Gastrocnemius medialis (tissue), 4 donors: ENCODE results near the gene SPRED2. TPM values are rescaled to one million over a fixed set of nuclear protein-coding genes. Genes with fewer than 3 reads are reported as not detected.

Experiments used
- ATAC-seq, 2 donors: fragments of 150-250 bp; one replicate each; pipeline ENCODE4 v1.9.1; 2016
- DNase-seq, 2 donors: peaks; one replicate each; pipeline ENCODE4 v3.0.0-alpha.2; 2019
- H3K27ac ChIP-seq, 4 donors: fragments of 200-600 bp; sonication (generic); 1 replicate in 1 of 4; 2 replicates in 3 of 4; pipeline ENCODE4 v1.5.1; 2016 to 2018; ENCODE audit warnings: mild to moderate bottlenecking in 2 of 4, moderate library complexity in 1 of 4
- H3K27me3 ChIP-seq, 3 donors: fragments of 200-600 bp; sonication (generic) in 2 of 3; 1 replicate in 1 of 3; 2 replicates in 2 of 3; pipeline versions ENCODE4 v1.5.1 to v1.6.0; 2016 to 2019; ENCODE audit warnings: mild to moderate bottlenecking in 1 of 3, moderate library complexity in 1 of 3
- H3K36me3 ChIP-seq, 2 donors: fragments of 200-600 bp; sonication (generic) in 1 of 2; one replicate each; pipeline ENCODE4 v1.5.1; 2017 to 2018
- H3K4me1 ChIP-seq, 2 donors: fragments of 200-600 bp; sonication (generic) in 1 of 2; one replicate each; pipeline ENCODE4 v1.5.1; 2016 to 2017; ENCODE audit warnings: mild to moderate bottlenecking in 2 of 2
- H3K4me3 ChIP-seq, 4 donors: fragments of 200-600 bp; sonication (generic) in 3 of 4; 1 replicate in 1 of 4; 2 replicates in 3 of 4; pipeline ENCODE4 v1.5.1; 2016 to 2019; ENCODE audit warnings: mild to moderate bottlenecking in 2 of 4
- H3K9me3 ChIP-seq, 3 donors: fragments of 200-600 bp; sonication (generic) in 2 of 3; 1 replicate in 1 of 3; 2 replicates in 2 of 3; pipeline ENCODE4 v1.5.1; 2016 to 2019
- POLR2A ChIP-seq, 2 donors: fragments of 450-650 bp; IDR thresholded peaks; one replicate each; pipeline ENCODE4 v1.6.1; 2017; ENCODE audit warnings: antibody characterized with exemption in 2 of 2, mild to moderate bottlenecking in 2 of 2, moderate library complexity in 2 of 2
- in situ Hi-C, 4 donors: fragments of 200-750 bp; cut with MboI; loops; one replicate each; pipeline versions ENCODE4 v1.15.0 to v1.8.0; 2017; ENCODE audit warnings: low sequenced_read_pairs in 4 of 4
- intact Hi-C: fragments of 100-400 bp; cut with DNase I; formaldehyde crosslinking; loops from one replicate; pipeline ENCODE4 v1.15.1; 2023; ENCODE audit warnings: low total_unique reads
- total RNA-seq, 4 donors: library from RNA; depleted of rRNA; stranded (reverse); fragments of >200 nt; gene quantifications; one replicate each; pipeline versions ENCODE4 v1.1.0 to v1.2.3, GENCODE V29; 2016
- TF ChIP-seq, protein P1 (sequence below), 5 experiments: fragments of 450-650 bp in 3 of 5; fragments of 200-600 bp in 2 of 5; sonication (generic) in 2 of 5; IDR thresholded peaks in 4 of 5; conservative IDR thresholded peaks in 1 of 5; 1 replicate in 4 of 5; 2 replicates in 1 of 5; pipeline ENCODE4 v1.5.1; 2016 to 2019; ENCODE audit warnings: antibody characterized with exemption in 5 of 5, mild to moderate bottlenecking in 3 of 5, moderate library complexity in 3 of 5

The SPRED2 gene
- total RNA-seq, 4 donors from 2014 or later = 4.1 to 12.5 (median 7.4) TPM

DNA sequence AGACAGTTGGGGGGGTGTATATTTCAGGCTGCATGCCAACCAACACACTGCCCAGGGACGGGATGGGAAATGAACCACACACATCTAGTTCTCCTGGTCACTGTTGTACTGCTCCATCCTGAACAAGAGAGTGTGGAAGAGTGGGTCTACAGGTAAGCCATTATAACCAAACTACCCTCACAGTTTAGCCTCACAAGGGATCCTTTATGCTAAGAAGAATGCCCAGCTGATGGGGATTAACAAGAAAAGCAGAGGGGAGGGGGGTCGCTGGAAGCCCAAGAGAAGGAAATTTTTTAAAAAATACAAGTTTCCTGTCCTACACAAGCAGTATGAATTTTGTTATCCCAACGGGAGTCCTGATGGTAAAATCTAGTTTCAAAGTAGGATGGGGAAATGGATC is 16.1 kb downstream of the SPRED2 start:
- no peak for DNase-seq
- no peak for ATAC-seq
- in situ Hi-C loops = no loop called here
- Histone ChIP-seq H3K27me3 (no peaks in the 10 kb centered on the region), H3K4me1 (peaks cover 9 to 10% of the 10 kb centered on the region in 2 donors), H3K4me3 (no peak overlapping the region), H3K9me3 (no peaks in the 10 kb centered on the region), H3K27ac (no peak overlapping the region), H3K36me3 (no peaks in the 10 kb centered on the region)
- TF ChIP-seq, protein P1, sequence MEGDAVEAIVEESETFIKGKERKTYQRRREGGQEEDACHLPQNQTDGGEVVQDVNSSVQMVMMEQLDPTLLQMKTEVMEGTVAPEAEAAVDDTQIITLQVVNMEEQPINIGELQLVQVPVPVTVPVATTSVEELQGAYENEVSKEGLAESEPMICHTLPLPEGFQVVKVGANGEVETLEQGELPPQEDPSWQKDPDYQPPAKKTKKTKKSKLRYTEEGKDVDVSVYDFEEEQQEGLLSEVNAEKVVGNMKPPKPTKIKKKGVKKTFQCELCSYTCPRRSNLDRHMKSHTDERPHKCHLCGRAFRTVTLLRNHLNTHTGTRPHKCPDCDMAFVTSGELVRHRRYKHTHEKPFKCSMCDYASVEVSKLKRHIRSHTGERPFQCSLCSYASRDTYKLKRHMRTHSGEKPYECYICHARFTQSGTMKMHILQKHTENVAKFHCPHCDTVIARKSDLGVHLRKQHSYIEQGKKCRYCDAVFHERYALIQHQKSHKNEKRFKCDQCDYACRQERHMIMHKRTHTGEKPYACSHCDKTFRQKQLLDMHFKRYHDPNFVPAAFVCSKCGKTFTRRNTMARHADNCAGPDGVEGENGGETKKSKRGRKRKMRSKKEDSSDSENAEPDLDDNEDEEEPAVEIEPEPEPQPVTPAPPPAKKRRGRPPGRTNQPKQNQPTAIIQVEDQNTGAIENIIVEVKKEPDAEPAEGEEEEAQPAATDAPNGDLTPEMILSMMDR (IDR thresholded peaks at IDR 0.05 in 4 of 5, conservative IDR thresholded peaks at IDR 0.05 in 1 of 5) = no peak
- no peak for TF ChIP-seq POLR2A (IDR thresholded peaks at IDR 0.05)
- intact Hi-C loops = no loop called here

DNA sequence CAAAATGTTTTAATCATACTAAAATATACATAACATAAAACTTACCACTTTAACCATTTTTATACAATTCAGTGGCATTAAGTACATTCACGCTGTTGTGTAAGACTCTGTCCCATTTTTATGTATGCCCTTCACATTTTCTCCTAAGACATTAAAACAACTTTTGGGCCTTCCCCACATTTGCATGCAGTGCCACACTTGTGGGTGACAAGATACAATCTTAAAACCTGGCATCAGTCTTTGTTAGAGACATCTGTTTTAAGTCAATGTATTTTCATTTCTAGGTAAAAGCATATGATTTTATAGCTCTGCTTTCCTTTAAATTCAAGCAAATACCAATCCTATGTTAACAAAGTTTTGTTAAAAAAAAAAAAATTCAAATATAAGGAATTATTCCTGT is 17.3 kb downstream of the SPRED2 start:
- intact Hi-C loops = no loop called here
- Histone ChIP-seq H3K36me3 (no peaks in the 10 kb centered on the region), H3K27ac (no peak overlapping the region), H3K9me3 (no peaks in the 10 kb centered on the region), H3K27me3 (no peaks in the 10 kb centered on the region), H3K4me3 (no peak overlapping the region), H3K4me1 (peaks cover 0 to 5% of the 10 kb centered on the region in 2 donors)
- ATAC-seq (no peak), DNase-seq (no peak)
- in situ Hi-C loops = no loop called here
- no peak for TF ChIP-seq POLR2A (IDR thresholded peaks at IDR 0.05)
- TF ChIP-seq, protein P1 (IDR thresholded peaks at IDR 0.05 in 4 of 5, conservative IDR thresholded peaks at IDR 0.05 in 1 of 5) = no peak

DNA sequence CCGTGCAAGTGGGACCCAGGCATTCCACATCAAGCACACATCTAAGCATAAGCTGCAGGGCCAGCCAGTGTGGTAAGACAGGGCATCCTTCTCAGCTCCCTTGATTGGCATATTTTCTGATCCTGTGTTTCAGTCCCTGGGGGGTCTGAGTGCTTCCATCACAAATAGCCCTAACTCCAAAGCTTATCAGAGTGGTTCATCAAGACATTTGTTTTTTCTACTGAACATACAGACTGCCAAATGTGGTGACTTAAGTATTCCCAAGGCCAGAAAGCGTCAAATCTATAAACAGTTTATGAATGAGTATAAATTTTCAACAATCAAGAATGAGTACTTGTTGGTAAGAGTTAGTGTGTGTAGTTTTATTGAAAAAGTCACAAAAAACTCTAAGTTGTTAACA is 18.8 kb downstream of the SPRED2 start:
- Histone ChIP-seq H3K4me1 (peaks cover 0 to 5% of the 10 kb centered on the region in 2 donors), H3K9me3 (no peaks in the 10 kb centered on the region), H3K27me3 (no peaks in the 10 kb centered on the region), H3K4me3 (no peak overlapping the region), H3K27ac (no peak overlapping the region), H3K36me3 (no peaks in the 10 kb centered on the region)
- DNase-seq (no peak), ATAC-seq (no peak)
- TF ChIP-seq, protein P1 (IDR thresholded peaks at IDR 0.05 in 4 of 5, conservative IDR thresholded peaks at IDR 0.05 in 1 of 5) = no peak
- no peak for TF ChIP-seq POLR2A (IDR thresholded peaks at IDR 0.05)
- intact Hi-C loops = no loop called here
- in situ Hi-C loops = no loop called here

DNA sequence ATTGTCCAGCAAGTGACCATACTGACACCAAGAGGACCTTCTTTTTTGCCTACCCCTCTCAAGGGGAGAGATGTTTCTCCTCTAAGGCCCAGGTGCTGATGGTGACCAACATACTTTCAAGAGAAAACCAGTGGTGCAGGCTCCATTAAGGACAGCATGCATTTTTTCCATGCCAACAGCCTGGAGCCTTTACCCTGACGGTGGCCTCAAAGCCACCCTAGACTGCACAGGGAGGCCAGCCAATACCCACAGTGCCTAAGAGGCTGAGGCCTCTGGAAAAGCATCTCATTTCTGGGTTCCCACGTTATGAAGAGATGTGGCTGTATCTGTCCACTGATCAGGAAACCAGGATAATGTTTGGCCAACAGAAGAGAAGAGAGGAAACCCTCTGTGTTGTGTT is 19.3 kb downstream of the SPRED2 start:
- intact Hi-C loops = no loop called here
- TF ChIP-seq, protein P1 (IDR thresholded peaks at IDR 0.05 in 4 of 5, conservative IDR thresholded peaks at IDR 0.05 in 1 of 5) = no peak
- no peak for TF ChIP-seq POLR2A (IDR thresholded peaks at IDR 0.05)

More for the DNA sequence above, 19.3 kb downstream of the SPRED2 start:
- in situ Hi-C loops = no loop called here
- no peak for DNase-seq
- H3K27ac ChIP-seq = no peak overlapping the region
- no peak overlapping the region for H3K4me3 ChIP-seq
- peaks cover 0 to 5% of the 10 kb centered on the region in 2 donors for H3K4me1 ChIP-seq
- no peaks in the 10 kb centered on the region for H3K27me3 ChIP-seq
- no peaks in the 10 kb centered on the region for H3K9me3 ChIP-seq
- ATAC-seq = no peak
- H3K36me3 ChIP-seq = no peaks in the 10 kb centered on the region
